ENCODE data around the gene PSMD13.

Gene PSMD13

GRCh38 chr11:204587-205109 is 32.1 kb upstream of the PSMD13 start:
- no peak for DNase-seq (ENCODE audit: low read depth, low spot score)

- no peak for DNase-seq (ENCODE audit: low read depth, low spot score)
These were observed 31.4 kb upstream of the PSMD13 start for GRCh38 chr11:205221-206001.

GRCh38 chr11:206002-206384 is 30.8 kb upstream of the PSMD13 start:
- DNase-seq (ENCODE audit: low read depth, low spot score) = no peak

GRCh38 chr11:206526-207207 is 30.1 kb upstream of the PSMD13 start:
- DNase-seq (ENCODE audit: low read depth, low spot score) = no peak

DNA sequence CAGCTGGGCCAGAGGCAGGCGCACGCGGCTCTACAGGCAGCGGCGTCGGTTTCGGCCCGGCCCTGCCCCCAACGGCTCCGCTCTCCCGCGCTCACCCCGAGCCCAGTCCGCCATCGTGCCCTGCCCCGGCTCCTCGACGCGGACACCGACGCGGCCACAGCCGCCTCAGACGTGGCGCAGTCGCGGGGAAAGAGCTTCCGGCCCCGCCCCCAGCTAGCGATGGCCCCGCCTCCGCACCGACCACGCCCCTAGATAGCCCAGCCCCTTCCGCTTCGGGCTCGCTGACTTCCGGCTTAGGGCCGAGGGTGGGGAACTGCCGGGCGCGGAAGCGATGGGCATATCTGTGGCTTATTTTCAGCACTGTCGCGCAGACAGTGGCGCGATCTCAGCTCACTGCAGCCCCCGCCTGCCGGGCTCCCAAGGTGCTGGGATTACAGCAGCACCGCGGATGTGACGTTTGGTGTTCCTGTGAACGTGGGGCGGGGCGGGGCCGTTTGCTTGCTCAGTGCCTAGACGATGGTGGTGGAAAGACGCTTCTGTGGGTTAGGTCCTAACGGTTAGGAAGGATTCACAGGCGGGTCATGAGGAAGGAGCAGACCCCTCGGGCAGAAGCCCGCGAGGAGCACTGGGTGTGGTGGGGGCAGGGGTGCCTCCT is 29.4 kb upstream of the PSMD13 start, which contains the start of the genes BET1L and RIC8A:
BET1L (minus strand) TSS at position 192 of the 655 bp plus-strand sequence; CDS start at position 114, 78 bp downstream.
RIC8A (plus strand) TSS at position 501 of the 655 bp plus-strand sequence. CDS start 1,147 bp downstream, outside the sequence.
- peak; percentile 99 for DNase-seq (ENCODE audit: low read depth, low spot score)

GRCh38 chr11:207863-208180 is 29.0 kb upstream of the PSMD13 start:
- DNase-seq (ENCODE audit: low read depth, low spot score) = no peak

- DNase-seq (ENCODE audit: low read depth, low spot score) = peak; percentile 77
These were observed 28.4 kb upstream of the PSMD13 start for GRCh38 chr11:208181-208916.

DNA sequence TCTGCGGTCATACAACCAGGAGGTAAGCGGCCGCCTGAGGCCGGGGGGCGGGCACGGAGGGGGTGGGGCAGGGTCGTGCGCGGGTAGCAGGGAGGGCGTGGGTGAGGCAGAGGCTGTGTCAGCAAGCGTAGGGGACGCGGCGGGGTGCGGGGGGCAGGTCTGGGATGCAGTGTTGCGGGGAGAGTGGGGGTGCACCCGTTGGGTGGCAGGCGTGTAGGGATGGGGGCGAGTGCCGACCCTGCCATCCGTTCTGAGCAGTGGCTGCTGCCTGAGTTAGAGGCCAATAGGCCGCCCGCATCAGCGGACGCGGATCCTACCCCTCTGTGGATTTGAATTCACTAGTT is 27.9 kb upstream of the PSMD13 start:
- no peak for DNase-seq (ENCODE audit: low read depth, low spot score)

GRCh38 chr11:209275-210121 is 27.3 kb upstream of the PSMD13 start:
- DNase-seq (ENCODE audit: low read depth, low spot score) = no peak

GRCh38 chr11:210122-210802 is 26.5 kb upstream of the PSMD13 start:
- peak; percentile 56 for DNase-seq (ENCODE audit: low read depth, low spot score)

GRCh38 chr11:210803-211180 is 26.0 kb upstream of the PSMD13 start:
- DNase-seq (ENCODE audit: low read depth, low spot score) = no peak

DNA sequence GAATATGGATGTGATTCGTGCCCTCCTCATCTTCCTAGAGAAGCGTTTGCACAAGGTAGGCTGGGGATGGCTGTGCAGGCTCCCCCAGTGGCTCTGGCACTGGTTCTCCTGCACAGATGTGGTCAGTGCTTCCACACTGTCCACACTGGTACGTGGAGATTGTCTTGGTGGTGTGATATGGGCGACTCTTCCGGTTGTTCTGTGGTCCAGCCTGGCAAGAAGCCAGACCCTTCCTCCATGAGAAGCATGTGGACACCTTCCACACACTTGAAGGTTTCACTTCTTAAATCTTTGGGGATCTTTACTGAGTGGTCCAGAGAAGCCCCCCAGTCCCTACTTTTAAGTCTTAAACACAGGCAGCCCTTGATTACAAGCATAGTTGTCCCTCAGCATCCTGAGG is 25.5 kb upstream of the PSMD13 start:
- DNase-seq (ENCODE audit: low read depth, low spot score) = no peak

- no peak for DNase-seq (ENCODE audit: low read depth, low spot score)
These were observed 25.0 kb upstream of the PSMD13 start for GRCh38 chr11:211741-212140.

GRCh38 chr11:212150-213100 is 24.4 kb upstream of the PSMD13 start:
- DNase-seq (ENCODE audit: low read depth, low spot score) = no peak

GRCh38 chr11:213111-213510 is 23.7 kb upstream of the PSMD13 start:
- DNase-seq (ENCODE audit: low read depth, low spot score) = no peak

DNA sequence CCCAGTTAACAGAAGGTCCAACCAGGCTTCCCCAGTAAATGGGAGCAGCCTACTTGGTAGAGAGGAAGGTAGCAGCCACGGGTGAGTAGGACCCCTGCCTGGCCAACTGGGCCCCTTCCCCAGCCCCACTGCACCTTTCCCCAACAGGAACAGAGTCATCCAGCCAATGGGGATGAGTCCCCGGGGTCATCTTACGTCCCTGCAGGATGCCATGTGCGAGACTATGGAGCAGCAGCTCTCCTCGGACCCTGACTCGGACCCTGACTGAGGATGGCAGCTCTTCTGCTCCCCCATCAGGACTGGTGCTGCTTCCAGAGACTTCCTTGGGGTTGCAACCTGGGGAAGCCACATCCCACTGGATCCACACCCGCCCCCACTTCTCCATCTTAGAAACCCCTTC is 22.7 kb upstream of the PSMD13 start:
- no peak for DNase-seq (ENCODE audit: low read depth, low spot score)

DNA sequence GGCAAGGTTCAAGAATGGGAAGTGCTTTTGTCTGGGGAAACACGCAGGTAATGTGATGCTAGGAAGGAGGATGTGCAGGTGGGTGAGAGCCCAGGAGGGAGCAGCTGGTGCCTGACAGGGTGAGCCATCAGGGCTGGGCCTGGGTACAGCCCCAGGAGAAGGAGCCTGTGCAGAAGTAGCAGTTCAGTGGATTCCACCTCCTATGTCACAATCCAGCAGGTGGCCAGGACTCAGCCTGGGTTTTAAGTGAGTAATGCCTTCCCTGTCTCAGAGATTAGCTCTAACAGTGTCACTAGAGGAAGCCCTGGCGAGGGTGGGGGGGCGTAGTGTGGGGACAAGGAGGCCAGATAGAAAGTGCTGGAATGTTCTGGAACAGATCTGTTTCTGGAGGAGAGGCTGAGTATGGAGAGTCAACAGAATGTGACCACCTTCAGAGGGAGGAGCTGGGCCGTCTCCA is 21.2 kb upstream of the PSMD13 start:
- DNase-seq (ENCODE audit: low read depth, low spot score) = no peak

DNA sequence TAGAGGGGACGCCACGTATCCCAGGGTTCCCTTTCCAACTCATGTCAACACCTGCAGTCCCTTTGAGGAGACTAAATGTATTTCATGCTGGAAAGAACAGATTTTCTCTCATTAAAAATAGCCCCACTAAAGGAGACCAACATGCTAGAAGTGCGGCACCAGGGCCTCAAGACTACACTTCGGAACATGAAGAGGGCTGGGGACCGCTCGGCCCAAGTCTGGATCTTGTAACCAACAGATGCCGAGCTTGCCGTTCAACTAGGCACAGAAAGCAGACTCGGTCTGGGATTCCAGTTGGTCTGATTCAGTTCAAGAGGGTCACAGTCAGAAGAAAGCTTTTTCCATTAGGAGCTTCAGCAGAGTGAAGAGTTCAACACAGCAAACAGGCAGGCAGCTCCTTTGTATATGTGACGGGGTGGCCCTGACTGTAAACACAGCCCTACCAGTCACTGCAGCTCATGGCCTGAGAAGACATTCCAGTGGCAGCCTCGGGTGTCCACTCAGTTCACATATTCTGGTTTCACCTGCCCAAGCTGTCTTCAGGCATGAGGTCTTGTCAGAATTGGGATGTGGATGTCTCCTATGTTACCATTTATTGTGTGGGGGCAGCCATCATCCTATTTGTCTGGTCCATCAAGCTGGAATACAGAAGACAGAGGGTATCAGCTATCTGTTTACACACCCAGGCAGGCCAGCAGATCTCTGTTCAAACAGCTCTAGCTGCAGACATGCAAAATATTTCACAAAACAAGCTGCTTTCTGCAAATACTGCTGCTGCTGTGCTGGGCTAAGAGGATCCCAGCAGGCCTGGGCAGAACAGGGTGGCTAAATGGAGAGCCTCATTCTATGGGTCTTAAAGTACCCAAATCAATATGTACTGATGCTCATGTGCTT is 20.4 kb upstream of the PSMD13 start:
- no peak for DNase-seq (ENCODE audit: low read depth, low spot score)

Data from ELF-1 (cell line).